ENCODE results near the gene TDRD7.

TDRD7 gene

GRCh38 chr9:97527626-97528528 lies 116.0 kb downstream of the TDRD7 start:
- no peak for DNase-seq (ENCODE audit: low read depth, low spot score)

- DNase-seq (ENCODE audit: low read depth, low spot score) = no peak
These were observed 116.8 kb downstream of the TDRD7 start for GRCh38 chr9:97528529-97529230.

- DNase-seq (ENCODE audit: low read depth, low spot score) = no peak
These were observed 117.6 kb downstream of the TDRD7 start for GRCh38 chr9:97529363-97530076.

GRCh38 chr9:97531888-97532376 lies 120.0 kb downstream of the TDRD7 start:
- DNase-seq (ENCODE audit: low read depth, low spot score) = no peak

- DNase-seq (ENCODE audit: low read depth, low spot score) = no peak
These were observed 122.3 kb downstream of the TDRD7 start for GRCh38 chr9:97534185-97534584.

- no peak for DNase-seq (ENCODE audit: low read depth, low spot score)
These were observed 123.2 kb downstream of the TDRD7 start for GRCh38 chr9:97534961-97535594.

- no peak for DNase-seq (ENCODE audit: low read depth, low spot score)
These were observed 123.9 kb downstream of the TDRD7 start for GRCh38 chr9:97535771-97536170.

- no peak for DNase-seq (ENCODE audit: low read depth, low spot score)
These were observed 124.6 kb downstream of the TDRD7 start for GRCh38 chr9:97536480-97536879.

GRCh38 chr9:97543561-97543960 lies 131.7 kb downstream of the TDRD7 start:
- DNase-seq (ENCODE audit: low read depth, low spot score) = no peak

- DNase-seq (ENCODE audit: low read depth, low spot score) = no peak
These were observed 133.6 kb downstream of the TDRD7 start for GRCh38 chr9:97545486-97545885.

Measured in smooth muscle cell of the brain vasculature (primary cell).